ENCODE measurements around the gene CCDC13. TPM values are rescaled to one million over a fixed set of nuclear protein-coding genes. Genes with fewer than 3 reads are reported as not detected.
A peak's percentile ranks its signal among the peaks of the same experiment; 100 is the strongest.

The CCDC13 gene
- total RNA-seq, 2 experiments from 2014 or later = 0.35 to 0.41 TPM

GRCh38 chr3:42745776-42746454, 27.1 kb downstream of the CCDC13 start:
- Mint-ChIP-seq H3K27ac (no peak overlapping the region), H3K4me3 (no peak overlapping the region), H3K36me3 (no peaks in the 10 kb centered on the region), H3K27me3 (no peaks in the 10 kb centered on the region), H3K4me1 (peaks cover 14% of the 10 kb centered on the region), H3K9me3 (ENCODE audit: low read depth) (no peaks in the 10 kb centered on the region)
- no peak for ATAC-seq
- DNase-seq = peak; percentile 31
- CTCF ChIA-PET = interaction anchor here (0.8 to 3.6 kb wide), 10 partner anchors 9 to 239 kb away, joined by 3 to 17 read pairs (median 4); partner anchors contain the start of gene SS18L2

GRCh38 chr3:42745291-42745745, 27.7 kb downstream of the CCDC13 start:
- Mint-ChIP-seq H3K4me1 (peaks cover 14% of the 10 kb centered on the region), H3K9me3 (ENCODE audit: low read depth) (no peaks in the 10 kb centered on the region), H3K36me3 (no peaks in the 10 kb centered on the region), H3K4me3 (no peak overlapping the region), H3K27ac (no peak overlapping the region), H3K27me3 (no peaks in the 10 kb centered on the region)
- ATAC-seq = no peak
- no peak for DNase-seq
- CTCF ChIA-PET = interaction anchor here (0.8 to 3.6 kb wide), 14 partner anchors 9 to 238 kb away, joined by 3 to 17 read pairs (median 4); partner anchors contain the start of genes SEC22C and SS18L2

DNA sequence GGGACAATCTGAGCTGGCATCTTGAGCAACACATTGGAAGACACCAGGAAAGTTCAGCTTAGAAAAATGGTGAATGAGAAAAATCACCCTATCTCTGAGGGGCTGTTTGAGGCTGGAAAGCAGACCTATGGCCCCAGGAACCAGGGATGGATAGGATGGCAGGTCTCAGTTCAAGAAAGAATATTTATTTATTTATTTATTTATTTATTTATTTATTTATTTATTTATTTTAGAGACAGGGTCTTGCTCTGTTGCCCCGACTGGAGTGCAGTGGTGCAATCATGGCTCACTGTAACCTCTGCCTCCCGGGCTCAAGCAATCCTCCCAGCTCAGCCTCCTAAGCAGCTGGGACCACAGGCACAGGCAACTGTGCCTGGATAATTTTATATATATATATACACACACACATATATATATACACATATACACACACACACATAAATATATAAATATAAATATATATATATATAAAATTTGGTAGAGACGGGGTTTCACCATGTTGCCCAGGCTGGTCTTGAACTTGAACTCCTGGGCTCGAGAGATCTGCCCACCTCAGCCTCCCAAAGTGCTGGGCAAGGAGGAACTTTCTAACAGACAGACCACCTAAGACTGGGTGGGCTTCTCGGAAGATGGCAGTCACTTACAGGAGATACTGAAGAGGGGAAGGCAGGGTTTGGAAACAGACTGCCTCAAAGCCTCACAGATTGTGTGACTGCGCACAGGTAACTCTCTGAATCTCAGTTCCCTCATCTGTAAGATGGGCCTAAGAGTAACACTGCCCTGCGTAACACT, 29.7 kb downstream of the CCDC13 start:
- DNase-seq (peak; percentile 12), ATAC-seq (no peak)
- Mint-ChIP-seq H3K27me3 (no peaks in the 10 kb centered on the region), H3K4me1 (peaks cover 13% of the 10 kb centered on the region), H3K4me3 (no peak overlapping the region), H3K9me3 (ENCODE audit: low read depth) (no peaks in the 10 kb centered on the region), H3K27ac (no peak overlapping the region), H3K36me3 (no peaks in the 10 kb centered on the region)
- CTCF ChIA-PET = interaction anchor here (0.8 to 3.6 kb wide), 14 partner anchors 11 to 241 kb away, joined by 3 to 17 read pairs (median 5); partner anchors contain the start of genes SEC22C, SS18L2 and VIPR1

DNA sequence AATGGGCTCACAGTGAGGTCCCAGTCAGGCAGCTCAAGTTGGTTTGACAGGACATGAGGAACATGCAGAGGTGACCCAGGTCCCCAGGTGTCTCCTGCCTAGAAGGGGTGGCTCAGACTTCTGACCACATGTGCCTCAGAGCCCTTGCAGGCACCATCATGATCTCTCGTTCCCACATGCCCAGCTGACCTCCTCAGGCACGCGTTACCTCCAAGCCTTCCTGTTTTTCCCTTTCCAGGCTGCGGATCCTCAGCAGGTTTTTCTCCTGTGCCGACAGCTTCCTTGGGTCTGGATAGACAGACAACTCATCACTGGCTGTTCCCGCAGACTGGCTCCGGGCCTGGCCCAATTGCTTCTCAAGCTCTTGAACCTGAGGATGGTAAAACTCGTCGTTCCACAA, 30.4 kb downstream of the CCDC13 start:
- ATAC-seq = no peak
- peaks cover 6% of the 10 kb centered on the region for H3K4me1 Mint-ChIP-seq

GRCh38 chr3:42742259-42742658, 30.8 kb downstream of the CCDC13 start:
- Mint-ChIP-seq H3K27me3 (no peaks in the 10 kb centered on the region), H3K4me3 (no peak overlapping the region), H3K9me3 (ENCODE audit: low read depth) (no peaks in the 10 kb centered on the region), H3K36me3 (no peaks in the 10 kb centered on the region), H3K4me1 (peaks cover 2% of the 10 kb centered on the region), H3K27ac (no peak overlapping the region)
- DNase-seq = peak; percentile 29
- CTCF ChIA-PET = interaction anchor here (1.1 to 1.9 kb wide), 3 partner anchors 65 to 160 kb away, joined by 4 to 5 read pairs (median 5); partner anchors contain the start of gene SEC22C
- ATAC-seq = no peak

More for the DNA sequence above, 30.4 kb downstream of the CCDC13 start:
- H3K4me3 Mint-ChIP-seq = no peak overlapping the region
- no peaks in the 10 kb centered on the region for H3K27me3 Mint-ChIP-seq
- DNase-seq = peak; percentile 39
- H3K36me3 Mint-ChIP-seq = no peaks in the 10 kb centered on the region
- H3K27ac Mint-ChIP-seq = no peak overlapping the region
- CTCF ChIA-PET = interaction anchor here (1.1 to 1.9 kb wide), 3 partner anchors 66 to 160 kb away, joined by 4 to 5 read pairs (median 5); partner anchors contain the start of gene SEC22C
- H3K9me3 Mint-ChIP-seq (ENCODE audit: low read depth) = no peaks in the 10 kb centered on the region

GRCh38 chr3:42741796-42742195, 31.3 kb downstream of the CCDC13 start:
- Mint-ChIP-seq H3K4me3 (no peak overlapping the region), H3K9me3 (ENCODE audit: low read depth) (no peaks in the 10 kb centered on the region), H3K36me3 (no peaks in the 10 kb centered on the region), H3K27me3 (no peaks in the 10 kb centered on the region), H3K27ac (no peak overlapping the region), H3K4me1 (no peaks in the 10 kb centered on the region)
- no peak for DNase-seq
- CTCF ChIA-PET = interaction anchor here (1.6 to 1.9 kb wide), 2 partner anchors 65 to 89 kb away, joined by 4 to 5 read pairs; no protein-coding TSS in a partner anchor
- no peak for ATAC-seq

GRCh38 chr3:42739401-42740158, 33.5 kb downstream of the CCDC13 start:
- Mint-ChIP-seq H3K27ac (no peak overlapping the region), H3K4me3 (no peak overlapping the region), H3K9me3 (ENCODE audit: low read depth) (no peaks in the 10 kb centered on the region), H3K27me3 (no peaks in the 10 kb centered on the region), H3K36me3 (no peaks in the 10 kb centered on the region), H3K4me1 (no peaks in the 10 kb centered on the region)
- DNase-seq (peak; percentile 14), ATAC-seq (no peak)
- CTCF ChIA-PET = interaction anchor here (0.9 kb wide), 1 partner anchor 98 kb away, joined by 3 read pairs; no protein-coding TSS in a partner anchor

DNA sequence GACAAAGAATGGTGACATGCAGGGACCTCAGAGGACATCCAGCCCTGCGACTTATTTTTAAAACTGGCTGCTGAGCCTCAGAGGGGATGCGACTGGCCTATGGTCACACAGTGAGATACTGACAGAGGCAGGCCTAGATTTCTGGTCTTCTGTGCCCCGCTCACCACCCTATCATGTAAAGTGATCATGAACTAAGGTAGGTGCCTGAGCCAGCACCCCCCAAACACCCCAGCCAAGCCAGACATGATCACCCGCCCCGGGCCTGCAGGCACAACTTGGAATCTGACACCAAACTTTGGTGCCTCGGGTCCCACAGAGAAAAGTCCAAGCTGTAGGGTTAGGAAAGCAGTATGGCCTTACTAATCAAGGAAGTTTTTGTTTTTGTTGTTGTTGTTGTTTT, 36.5 kb downstream of the CCDC13 start:
- no peak for DNase-seq
- Mint-ChIP-seq H3K4me3 (no peak overlapping the region), H3K36me3 (no peaks in the 10 kb centered on the region), H3K4me1 (no peaks in the 10 kb centered on the region), H3K27ac (no peak overlapping the region), H3K9me3 (ENCODE audit: low read depth) (no peaks in the 10 kb centered on the region), H3K27me3 (no peaks in the 10 kb centered on the region)
- ATAC-seq = no peak
- CTCF ChIA-PET = no interaction called here

DNA sequence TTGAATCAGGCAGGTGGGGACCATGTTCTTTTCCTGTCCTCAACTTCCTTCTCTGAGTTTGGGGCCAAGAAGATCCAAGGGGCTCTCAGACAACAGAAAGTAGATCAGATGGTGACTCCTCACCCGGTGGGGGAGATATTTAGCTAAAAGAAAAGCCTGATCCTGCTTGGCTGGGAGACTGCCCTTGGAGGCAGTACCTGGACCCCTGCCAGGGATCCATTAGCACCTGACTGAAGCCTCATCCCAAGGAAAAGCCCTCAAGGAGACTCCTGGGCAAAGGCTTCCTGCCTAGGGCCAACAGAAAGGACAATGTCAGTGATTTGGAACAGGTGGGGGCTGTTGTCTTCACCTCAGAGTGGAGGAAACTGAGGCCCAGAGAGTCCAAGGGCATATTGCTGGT, 37.0 kb downstream of the CCDC13 start:
- Mint-ChIP-seq H3K36me3 (no peaks in the 10 kb centered on the region), H3K4me1 (no peaks in the 10 kb centered on the region), H3K9me3 (ENCODE audit: low read depth) (no peaks in the 10 kb centered on the region), H3K4me3 (no peak overlapping the region), H3K27me3 (no peaks in the 10 kb centered on the region), H3K27ac (no peak overlapping the region)
- ATAC-seq (no peak), DNase-seq (no peak)
- CTCF ChIA-PET = interaction anchor here (1.1 to 1.6 kb wide), 2 partner anchors 10 to 12 kb away, joined by 4 to 5 read pairs; no protein-coding TSS in a partner anchor

DNA sequence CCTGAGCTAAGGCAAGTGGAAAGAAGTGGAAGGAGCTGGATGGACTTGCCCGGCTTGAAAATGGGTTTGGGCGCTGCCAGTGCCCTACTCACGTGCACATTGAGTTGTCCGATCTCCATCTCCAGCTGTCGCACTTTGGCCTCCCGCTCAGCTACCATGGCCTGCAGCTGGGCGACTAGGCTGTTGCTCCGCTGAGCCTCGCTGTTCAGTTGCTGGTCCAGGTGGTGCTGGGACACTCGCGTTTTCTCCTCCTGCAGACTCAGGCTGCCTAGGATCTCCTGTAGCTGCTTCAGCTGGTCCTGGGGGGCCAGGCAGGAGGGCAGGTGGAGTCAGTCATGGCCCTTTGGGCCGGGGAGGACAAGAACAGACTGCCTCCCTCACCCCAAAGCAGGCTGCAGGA, 37.4 kb downstream of the CCDC13 start:
- no peak for ATAC-seq
- Mint-ChIP-seq H3K27ac (no peak overlapping the region), H3K9me3 (ENCODE audit: low read depth) (no peaks in the 10 kb centered on the region), H3K4me1 (no peaks in the 10 kb centered on the region), H3K4me3 (no peak overlapping the region), H3K27me3 (no peaks in the 10 kb centered on the region), H3K36me3 (no peaks in the 10 kb centered on the region)
- peak; percentile 23 for DNase-seq
- CTCF ChIA-PET = interaction anchor here (1.1 to 1.6 kb wide), 2 partner anchors 10 to 12 kb away, joined by 4 to 5 read pairs; no protein-coding TSS in a partner anchor

DNA sequence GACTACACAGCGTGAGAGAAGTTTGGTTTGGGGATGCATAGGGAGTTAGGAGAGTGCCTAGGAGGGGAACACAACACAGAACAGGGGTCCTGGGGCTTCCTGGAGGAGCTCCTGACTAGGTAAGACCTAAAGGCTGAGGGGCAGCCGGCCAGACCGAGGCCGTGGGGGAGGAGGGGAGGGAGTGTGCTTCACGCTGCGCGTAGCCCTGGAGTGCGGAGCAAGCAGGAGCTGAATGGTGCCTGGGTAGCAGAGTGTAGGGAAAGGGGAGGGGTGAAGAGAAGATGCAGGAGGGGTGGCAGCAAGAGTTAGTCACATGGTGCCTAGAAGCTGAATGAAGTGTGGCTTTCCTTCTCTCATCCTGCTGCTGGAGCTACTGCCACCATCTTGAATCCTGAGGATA, 38.0 kb downstream of the CCDC13 start:
- no peaks in the 10 kb centered on the region for H3K4me1 Mint-ChIP-seq
- no peaks in the 10 kb centered on the region for H3K36me3 Mint-ChIP-seq
- H3K9me3 Mint-ChIP-seq (ENCODE audit: low read depth) = no peaks in the 10 kb centered on the region
- H3K27me3 Mint-ChIP-seq = no peaks in the 10 kb centered on the region
- DNase-seq = no peak
- no peak for ATAC-seq
- CTCF ChIA-PET = interaction anchor here (1.1 to 1.6 kb wide), 3 partner anchors 10 to 13 kb away, joined by 3 to 5 read pairs (median 4); no protein-coding TSS in a partner anchor
- H3K27ac Mint-ChIP-seq = no peak overlapping the region
- H3K4me3 Mint-ChIP-seq = no peak overlapping the region

- Mint-ChIP-seq H3K4me1 (no peaks in the 10 kb centered on the region), H3K27me3 (no peaks in the 10 kb centered on the region), H3K4me3 (no peak overlapping the region), H3K27ac (no peak overlapping the region), H3K36me3 (no peaks in the 10 kb centered on the region), H3K9me3 (ENCODE audit: low read depth) (no peaks in the 10 kb centered on the region)
- CTCF ChIA-PET = interaction anchor here (1.2 to 1.6 kb wide), 2 partner anchors 10 to 12 kb away, joined by 3 to 4 read pairs; no protein-coding TSS in a partner anchor
- DNase-seq (no peak), ATAC-seq (no peak)
Observed at GRCh38 chr3:42734263-42734860, 38.7 kb downstream of the CCDC13 start.
